Endometrial microvascular endothelial cells (primary cell): ENCODE measurements around the gene EXTL2. TPM values are rescaled to one million over a fixed set of nuclear protein-coding genes. Genes with fewer than 3 reads are reported as not detected.
"Not testable (repeated sequence)": the region's sequence is repeated elsewhere in the genome, so short reads cannot be mapped to it uniquely, and the experiment has no call there.

Experiments used
- in situ Hi-C: cut with HindIII; loops from 2 replicates; pipeline ENCODE4 v1.10.0; 2017; ENCODE audit warnings: low sequenced_read_pairs, low pct_unique_long_range_greater_than_20kb; ENCODE audit errors: inconsistent ontology term
- total RNA-seq: library from RNA; depleted of rRNA; stranded (reverse); fragments of >200 nt; gene quantifications from one replicate; pipeline ENCODE4 v1.2.3, GENCODE V29; 2015; ENCODE audit errors: inconsistent ontology term

Gene EXTL2
- total RNA-seq, 1 donor from 2014 or later, result 23.4 TPM

DNA sequence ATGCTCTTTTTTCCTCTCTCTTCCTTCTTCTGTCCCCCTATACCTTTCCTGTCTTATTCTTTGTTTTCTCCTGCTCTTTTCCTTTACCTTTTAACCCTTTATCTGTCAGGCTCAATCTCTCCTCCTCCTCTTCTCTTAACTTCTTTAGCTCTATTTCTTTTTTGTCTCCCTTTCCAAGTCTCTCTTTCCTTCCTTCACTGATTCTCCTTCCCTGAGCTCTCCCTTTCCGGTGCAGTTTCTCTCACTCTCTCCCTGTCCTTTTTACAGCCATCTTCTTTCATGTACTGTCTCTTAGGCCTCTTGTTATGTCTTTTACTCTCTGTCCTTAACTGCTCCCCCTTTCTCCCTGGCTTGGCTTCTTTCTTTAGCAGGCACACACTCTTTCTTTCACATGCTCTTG lies 13.2 kb upstream of the EXTL2 start:
- in situ Hi-C loops, result no loop called here

DNA sequence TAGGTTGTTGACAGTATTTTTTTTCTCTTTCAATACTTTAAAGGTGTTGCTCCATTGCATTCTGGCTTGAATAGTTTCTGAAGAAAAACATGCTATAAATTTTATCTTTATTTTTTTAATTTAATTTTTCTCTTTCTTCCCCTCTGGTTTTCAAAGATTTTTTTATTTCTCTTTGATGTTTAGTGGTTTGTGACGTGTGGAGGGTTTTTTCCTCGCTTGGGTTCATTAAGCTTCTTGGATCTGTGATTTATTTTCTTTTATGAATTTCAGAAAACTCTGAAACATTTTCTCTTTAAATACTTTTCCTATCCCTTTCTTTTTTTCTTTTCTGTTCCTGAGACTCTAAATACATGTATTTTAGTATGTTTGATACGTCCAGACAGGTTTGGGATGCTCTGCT lies 10.5 kb upstream of the EXTL2 start:
- in situ Hi-C loops, result no loop called here

DNA sequence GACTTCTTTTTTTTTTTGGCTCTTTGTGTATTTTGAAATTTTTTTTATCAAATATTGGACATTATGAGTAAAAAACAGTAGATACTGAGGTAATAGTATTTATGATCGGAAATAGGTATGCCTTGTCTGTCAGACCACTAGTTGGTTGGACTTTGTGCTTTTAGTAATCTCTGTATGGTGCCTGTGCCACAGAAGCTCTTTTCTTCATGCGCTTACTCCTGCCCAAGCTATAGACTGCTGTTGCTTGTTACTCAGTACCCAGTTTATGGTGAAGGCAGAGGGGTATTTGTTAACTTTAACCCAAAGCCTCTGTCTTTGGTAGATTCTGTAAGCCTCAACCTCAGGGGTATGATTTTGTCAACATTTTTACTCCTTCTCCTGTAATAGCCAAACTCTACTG lies 9.9 kb upstream of the EXTL2 start:
- in situ Hi-C loops, result no loop called here

DNA sequence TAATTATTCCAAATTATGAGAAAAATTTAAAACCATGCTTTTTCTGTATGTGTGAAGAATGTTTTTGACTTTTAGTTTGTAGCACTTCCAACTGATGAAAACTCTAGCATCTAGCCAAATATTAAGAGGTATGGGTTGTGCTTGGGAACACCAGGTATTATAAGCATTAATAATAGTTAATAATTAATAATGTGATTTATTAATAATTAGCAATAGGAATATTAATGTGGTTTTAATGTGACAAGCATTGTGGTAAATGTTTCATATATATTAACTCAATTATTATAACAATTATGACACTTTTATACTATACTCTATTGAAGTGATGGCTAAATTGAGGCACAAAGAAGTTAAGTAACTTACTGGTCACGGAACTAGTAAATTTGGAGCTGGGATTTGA lies 9.1 kb upstream of the EXTL2 start:
- in situ Hi-C loops, result no loop called here

DNA sequence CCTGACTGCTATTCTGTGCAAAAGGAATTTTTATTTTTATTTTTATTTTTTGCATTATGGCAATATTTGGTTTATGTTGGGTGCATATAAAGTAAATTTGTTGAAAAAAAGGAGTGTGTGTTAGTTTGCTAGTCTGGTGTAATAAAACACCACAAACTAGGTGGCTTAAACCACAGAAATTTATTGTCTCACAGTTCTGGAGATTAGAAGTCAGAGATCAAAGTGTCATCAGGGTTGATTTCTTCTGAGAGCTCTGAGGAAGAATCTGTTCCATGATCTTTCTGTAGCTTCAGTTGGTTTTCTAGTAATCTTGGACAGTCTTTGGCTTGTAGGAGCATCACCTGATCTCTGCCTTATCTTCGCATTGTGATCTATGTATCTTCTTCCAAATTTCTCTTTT lies 7.7 kb upstream of the EXTL2 start:
- in situ Hi-C loops, result no loop called here

DNA sequence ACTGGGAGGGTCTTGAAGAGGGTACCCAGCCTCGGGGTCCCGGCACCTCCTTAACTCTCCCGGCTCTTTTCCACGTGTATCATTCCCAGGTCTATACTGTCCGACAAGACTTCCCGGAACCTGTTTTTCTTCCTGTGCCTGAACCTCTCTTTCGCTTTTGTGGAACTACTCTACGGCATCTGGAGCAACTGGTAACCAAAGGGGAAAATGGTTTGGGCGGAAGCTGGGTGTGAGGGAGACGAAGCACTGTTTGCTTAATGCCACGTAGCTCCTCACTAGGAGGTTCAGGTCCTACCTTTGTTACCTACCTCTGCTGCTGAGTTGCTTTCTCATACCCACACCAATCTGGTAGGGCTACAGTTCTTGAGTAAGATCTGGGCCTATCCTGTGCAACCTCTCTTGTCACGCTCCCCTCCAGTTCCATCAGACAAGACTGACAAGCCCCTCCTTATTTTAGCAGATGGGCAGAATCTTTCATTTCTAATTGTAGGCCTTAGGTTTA lies 1.9 kb upstream of the EXTL2 start:
- in situ Hi-C loops, result no loop called here

DNA sequence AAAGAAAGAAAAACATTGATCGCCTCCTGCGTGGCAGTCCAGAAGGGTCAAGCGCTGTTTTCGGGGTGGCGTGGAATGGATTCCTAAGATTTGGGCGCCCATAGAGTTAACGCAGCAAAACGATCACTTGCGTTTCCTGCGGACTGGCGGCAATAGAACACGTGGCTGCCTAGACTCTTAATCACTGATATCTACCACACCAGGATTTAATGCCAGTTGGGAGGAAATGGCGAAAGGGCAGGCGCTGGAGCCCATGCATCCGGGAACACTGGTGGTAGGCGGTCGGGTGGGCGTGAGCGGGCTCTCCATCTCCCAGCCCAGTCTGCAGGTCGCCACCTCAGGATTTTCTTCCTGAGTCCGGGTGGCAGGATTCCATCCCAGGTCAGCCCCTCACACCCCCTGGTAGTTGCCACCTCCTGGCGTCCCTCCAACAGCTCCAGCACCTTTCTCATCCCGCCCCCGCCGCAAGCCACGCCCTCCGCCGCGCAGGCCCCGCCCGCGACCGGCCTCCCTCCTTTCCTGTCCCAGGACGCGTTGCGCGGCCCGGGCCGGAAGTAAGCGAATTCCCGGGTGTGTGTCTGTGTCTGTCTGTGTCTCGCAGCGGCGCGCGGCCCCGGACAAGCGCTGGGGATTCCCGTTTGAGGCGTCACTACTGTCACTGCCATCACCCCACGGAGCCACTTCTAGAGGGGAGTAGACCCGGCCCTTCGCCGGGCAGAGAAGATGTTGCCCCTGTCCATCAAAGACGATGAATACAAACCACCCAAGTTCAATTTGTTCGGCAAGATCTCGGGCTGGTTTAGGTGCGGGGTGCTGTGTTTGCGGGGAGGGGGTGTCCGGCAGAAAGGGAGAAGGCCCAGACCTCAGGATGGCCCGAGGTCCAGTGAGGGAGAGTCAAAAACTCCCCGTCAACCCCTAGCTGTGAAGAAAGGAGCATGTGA lies 1.2 kb upstream of the EXTL2 start, which contains the start of gene SLC30A7:
TSS of gene SLC30A7 (plus strand) at position 551 of the 941 bp plus-strand sequence. CDS start at position 724, 173 bp downstream.
- in situ Hi-C loops, result no loop called here

DNA sequence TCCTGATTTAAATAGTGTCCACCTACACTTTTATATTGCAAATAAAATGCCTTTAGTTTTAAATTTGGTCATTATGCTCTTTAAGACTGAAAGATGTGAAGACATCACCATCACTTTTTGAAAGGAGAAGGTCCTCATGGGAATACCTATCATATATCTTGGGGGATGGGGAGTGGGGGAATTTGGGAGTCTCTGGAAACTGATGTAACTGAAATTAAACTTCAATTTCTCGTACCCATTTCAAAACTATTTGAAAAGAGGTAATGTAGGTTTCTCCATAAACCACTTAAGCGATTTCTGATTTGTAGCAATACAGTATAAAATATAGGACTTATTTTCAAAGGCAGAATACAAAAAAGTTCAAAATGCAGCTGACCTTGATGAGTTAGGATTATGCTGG lies 924 bp downstream of the EXTL2 start:
- in situ Hi-C loops, result no loop called here

DNA sequence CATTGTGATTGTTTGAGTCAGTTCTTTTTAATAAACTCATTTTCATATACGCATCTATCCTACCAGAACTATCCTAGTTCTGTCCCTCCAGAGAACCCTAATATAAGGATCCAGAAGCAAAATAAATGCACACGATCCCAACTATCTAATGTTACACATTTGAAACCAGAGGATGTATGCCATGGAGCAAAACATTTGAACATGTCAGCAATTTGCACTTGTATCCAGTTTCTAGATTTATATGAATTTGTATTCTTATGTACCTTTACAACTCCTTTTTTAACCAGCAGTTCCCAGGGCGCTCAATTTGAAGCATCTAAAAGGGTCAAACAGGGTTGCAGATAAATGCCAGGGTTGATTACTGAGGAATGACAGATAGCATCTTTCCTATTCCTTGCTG lies 2.1 kb downstream of the EXTL2 start:
- in situ Hi-C loops, result no loop called here

DNA sequence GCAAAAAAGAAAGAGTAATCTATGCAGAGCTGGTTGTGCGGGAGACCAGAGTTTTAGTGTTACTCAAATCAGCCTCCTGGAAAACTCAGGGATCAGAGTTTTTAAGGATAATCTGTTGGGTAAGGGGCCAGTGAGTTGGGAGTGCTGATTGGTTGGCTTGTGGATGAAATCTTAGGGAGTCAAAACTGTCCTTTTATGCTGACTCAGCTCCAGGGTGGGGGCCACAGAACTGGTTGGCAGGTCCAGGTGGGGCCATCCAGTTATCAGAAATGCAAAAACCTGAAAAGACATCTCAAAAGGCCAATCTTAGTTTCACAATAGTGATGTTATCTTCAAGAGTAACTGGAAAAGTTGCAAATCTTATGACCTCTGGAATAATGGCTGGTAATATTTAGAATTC lies 3.3 kb downstream of the EXTL2 start:
- in situ Hi-C loops, result no loop called here

DNA sequence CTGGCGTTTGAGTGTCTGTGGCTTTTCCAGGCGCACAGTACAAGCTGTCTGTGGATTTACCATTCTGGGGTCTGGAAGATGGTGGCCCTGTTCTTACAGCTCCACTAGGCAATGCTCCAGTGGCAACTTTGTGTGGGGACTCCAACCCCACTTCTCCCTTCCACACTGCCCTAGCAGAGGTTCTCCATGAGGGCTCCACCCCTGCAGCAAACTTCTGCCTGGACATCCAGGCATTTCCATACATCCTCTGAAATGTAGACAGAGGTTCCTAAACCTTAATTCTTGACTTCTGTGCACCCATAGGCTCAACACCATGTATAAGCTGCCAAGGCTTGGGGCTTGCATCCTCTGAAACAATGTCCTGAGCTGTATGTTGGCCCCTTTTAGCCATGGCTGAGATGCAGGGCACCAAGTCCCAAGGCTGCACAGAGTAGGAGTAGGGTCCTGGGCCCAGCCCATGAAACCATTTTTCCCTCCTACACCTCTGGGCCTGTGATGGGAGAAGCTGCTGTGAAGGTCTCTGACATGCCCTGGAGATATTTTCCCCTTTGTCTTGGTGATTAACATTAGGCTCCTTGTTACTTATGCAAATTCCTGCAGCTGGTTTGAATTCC lies 4.7 kb downstream of the EXTL2 start:
- in situ Hi-C loops, result not testable (repeated sequence)

DNA sequence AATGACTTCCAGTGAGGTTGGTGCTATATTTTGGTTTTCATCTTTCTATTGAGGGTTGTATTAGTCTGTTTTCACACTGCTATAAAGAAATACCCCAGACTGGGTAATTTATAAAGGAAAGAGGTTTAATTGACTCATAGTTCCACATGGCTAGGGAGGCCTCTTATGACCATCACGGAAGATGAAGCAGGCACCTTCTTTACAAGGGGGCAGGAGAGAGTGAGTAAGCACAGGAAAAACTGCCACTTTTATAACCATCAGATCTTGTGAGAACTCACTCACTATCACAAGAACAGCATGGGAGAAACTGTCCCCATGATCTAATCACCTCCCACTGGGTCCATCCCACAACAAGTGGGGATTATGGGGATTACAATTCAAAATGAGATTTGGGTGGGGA lies 5.6 kb downstream of the EXTL2 start:
- in situ Hi-C loops, result not testable (repeated sequence)

DNA sequence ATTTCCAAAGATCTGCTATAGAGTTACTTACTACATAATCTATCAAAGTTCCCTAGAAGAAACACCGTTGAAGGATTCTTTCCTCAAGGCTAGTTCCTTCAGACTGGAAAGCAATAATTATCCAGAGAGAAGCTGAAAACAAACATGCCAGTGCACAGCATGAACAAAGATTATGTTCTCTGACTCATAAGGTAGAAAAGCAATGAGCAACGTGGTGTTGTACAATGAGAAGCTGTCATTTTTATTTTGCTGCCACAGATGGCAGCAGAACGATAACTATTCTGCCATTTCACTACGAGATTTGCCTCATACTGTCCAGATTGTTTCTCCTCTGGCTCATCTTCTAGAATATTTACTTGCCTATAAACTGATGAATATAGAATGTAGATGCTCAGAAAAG lies 10.7 kb downstream of the EXTL2 start:
- in situ Hi-C loops, result no loop called here

DNA sequence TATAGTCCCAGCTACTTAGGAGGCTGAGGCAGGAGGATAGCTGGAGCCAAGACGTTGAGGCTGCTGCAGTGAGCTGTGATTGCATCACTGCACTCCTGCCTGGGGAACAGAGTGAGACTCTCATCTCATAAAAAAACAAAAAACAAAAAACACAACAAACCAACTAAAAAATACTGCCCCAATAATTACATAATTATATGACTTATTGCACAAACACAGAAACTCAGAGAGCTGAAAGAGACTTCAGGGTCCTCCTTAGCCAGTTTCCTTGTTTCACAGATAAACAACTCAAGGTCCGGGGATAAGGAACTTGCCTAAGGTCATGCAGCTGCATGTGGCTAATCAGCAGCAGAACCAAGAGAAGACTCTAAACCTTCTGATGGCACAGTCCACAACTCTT lies 11.9 kb downstream of the EXTL2 start:
- in situ Hi-C loops, result no loop called here

DNA sequence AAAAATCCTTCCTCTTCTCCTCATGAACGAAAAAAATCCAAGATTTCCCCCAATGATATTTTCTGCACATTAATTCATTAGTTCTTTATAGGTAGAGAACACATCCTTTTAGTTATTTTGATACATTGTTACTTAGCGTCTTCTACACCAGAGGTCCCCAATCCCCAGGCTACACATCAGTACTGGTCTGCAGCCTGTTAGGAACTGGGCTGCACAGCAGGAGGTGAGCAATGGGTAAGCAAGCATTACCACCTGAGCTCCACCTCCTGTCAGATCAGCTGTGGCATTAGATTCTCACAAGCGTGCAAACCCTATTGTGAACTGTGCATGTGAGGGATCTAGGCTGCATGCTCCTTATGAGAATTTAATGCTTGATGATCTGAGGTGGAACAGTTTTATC lies 13.0 kb downstream of the EXTL2 start:
- in situ Hi-C loops, result no loop called here

DNA sequence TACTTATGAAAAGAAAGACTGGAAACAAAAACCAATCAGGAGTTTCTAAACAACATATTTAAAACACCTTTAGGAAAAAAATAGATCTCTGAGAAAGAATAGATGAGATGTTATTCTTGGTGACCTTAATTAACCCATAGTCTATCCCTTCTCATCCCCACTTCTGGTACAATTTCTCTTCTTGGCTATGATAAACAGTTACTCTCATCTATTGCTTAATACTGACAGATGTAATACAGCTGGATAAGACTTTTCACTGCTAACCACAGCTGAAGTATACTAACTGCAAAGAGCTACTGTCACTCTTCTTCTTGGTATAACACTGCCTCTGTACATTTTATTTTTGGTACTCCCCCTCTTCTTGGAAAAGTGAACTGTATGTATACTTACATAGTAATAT lies 15.2 kb downstream of the EXTL2 start:
- in situ Hi-C loops, result no loop called here

DNA sequence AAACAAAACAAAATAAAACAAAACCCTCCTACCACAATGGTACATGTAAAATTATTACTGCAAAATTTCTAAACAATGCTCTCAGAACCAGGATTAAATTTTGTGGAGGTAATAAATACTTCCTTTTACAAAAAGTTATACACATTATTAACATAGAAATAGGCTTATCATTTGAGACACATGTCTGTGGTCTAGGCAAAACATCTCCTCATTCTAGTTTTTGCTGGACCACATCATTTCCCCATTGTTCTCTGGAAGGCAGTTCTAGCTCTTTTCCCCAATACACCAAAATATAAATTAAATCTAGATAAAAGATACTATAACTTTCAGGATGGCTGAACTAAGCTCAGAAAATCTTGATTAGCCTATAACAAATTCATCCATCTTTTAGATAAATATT lies 18.4 kb downstream of the EXTL2 start:
- in situ Hi-C loops, result no loop called here

DNA sequence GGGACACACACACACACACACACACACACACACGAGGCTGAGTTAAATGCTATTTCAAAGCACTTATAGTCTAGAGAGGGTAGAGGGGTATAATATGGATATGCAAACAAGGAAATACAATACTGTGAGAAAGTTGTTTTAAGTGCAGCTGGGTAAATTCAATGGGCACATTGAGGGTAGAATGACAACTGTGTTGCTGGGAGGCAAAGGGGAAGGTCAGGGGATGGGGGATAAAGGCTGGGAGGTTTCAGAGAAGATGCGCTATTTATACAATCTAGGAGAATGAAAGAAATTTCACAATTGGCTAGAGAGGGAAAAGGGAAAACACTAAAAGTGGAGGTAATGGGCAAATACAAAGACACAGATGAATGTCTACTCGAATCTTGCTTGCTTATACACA lies 19.4 kb downstream of the EXTL2 start:
- in situ Hi-C loops, result no loop called here

DNA sequence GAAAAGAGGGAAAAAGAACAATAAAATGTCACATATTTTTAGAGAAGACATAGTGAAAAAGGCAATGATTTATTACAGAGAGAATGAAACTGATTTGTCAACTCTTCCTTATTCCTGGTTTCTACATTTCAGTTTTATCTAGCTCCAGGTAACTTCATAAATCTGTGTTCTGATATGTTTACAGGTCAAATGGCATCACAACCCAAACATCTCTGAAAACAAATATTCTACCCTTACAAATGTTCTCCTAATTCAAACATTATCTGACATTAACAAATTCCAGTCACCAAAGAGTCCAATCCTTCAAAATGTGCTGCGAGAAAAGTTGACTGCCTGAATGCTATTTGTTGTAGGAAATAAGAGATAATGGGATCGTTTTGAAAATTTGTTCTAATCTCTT lies 20.2 kb downstream of the EXTL2 start:
- in situ Hi-C loops, result loop anchor here (25.0 kb wide), 1 partner anchor 412 kb away; no protein-coding TSS in a partner anchor

DNA sequence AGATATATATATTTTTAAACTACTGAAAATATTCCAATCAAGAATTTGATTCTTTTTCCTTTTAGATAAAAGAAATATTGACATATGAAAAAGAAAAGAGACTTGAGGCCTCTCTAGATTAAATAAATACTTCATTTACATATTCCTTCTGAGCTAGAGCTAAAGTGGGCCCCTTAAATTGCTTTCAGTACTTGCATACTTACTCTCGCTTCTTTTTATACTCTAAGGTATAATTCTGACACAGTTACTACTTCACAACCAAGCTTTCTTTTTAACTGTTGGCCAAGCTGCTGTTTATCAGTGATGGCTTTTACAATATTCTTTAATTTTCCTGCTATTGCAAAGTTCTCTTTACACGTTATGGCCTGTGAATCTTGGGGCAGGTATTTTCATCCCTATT lies 24.6 kb downstream of the EXTL2 start:
- in situ Hi-C loops, result loop anchor here (25.0 kb wide), 1 partner anchor 408 kb away; no protein-coding TSS in a partner anchor
